ENCODE results near the gene CYP2J2. TPM values are rescaled to one million over a fixed set of nuclear protein-coding genes. Genes with fewer than 3 reads are reported as not detected.
"Not testable (repeated sequence)": the region's sequence is repeated elsewhere in the genome, so short reads cannot be mapped to it uniquely, and the experiment has no call there.

Gene CYP2J2, protein sequence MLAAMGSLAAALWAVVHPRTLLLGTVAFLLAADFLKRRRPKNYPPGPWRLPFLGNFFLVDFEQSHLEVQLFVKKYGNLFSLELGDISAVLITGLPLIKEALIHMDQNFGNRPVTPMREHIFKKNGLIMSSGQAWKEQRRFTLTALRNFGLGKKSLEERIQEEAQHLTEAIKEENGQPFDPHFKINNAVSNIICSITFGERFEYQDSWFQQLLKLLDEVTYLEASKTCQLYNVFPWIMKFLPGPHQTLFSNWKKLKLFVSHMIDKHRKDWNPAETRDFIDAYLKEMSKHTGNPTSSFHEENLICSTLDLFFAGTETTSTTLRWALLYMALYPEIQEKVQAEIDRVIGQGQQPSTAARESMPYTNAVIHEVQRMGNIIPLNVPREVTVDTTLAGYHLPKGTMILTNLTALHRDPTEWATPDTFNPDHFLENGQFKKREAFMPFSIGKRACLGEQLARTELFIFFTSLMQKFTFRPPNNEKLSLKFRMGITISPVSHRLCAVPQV
- 10 to 100 TPM in 2 of 4 donors, 1 to 10 TPM in 2; 3.5 to 55.7 (median 15.0) TPM for total RNA-seq
- 1 to 10 TPM; 1.4 to 3.9 (median 2.4) TPM for polyA plus RNA-seq
- long read RNA-seq, donor 1, partial matches to known transcripts = 0 of 2 reads
- long read RNA-seq, donor 1, other reads (novel, unspliced or antisense) = 0 of 2 reads
- long read RNA-seq, donor 2, partial matches to known transcripts = 0 of 4 reads
- long read RNA-seq, donor 2, other reads (novel, unspliced or antisense) = 1 of 4 reads

DNA sequence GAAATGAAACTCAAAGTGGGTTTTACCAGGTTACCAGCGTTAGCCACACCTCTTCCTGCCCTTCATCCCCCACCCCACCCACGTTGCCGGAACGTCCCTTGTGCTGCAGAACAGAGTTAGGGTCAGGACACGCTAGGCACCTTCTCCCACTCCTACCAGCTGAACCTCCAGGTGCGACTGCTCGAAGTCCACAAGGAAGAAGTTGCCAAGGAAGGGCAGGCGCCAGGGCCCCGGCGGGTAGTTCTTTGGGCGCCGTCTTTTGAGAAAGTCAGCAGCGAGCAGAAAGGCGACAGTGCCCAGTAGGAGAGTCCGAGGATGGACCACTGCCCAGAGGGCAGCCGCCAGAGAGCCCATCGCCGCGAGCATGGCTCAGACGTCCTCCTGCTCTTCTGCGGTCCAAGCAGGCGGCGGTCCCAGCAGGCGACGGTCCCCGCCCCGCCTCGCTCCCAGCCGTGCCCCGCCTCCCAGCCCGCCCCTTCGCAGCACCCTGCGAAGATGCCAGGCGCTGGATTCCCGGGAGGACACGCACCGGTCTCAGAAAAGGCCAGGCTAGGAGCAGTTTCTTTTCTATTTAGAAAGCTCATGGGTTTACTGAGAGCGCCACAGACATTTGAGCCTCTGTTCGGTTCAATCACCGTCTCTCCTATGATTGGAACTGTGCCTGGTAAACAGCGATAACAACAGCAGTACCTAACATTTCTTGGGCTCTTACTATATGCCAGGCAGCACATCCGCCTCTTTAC lies at the start of gene CYP2J2:
Gene CYP2J2 (minus strand): TSS at position 393 of the 743 bp plus-strand sequence. CDS start 27 bp downstream, at position 366.
- TF ChIP-seq, protein P1, sequence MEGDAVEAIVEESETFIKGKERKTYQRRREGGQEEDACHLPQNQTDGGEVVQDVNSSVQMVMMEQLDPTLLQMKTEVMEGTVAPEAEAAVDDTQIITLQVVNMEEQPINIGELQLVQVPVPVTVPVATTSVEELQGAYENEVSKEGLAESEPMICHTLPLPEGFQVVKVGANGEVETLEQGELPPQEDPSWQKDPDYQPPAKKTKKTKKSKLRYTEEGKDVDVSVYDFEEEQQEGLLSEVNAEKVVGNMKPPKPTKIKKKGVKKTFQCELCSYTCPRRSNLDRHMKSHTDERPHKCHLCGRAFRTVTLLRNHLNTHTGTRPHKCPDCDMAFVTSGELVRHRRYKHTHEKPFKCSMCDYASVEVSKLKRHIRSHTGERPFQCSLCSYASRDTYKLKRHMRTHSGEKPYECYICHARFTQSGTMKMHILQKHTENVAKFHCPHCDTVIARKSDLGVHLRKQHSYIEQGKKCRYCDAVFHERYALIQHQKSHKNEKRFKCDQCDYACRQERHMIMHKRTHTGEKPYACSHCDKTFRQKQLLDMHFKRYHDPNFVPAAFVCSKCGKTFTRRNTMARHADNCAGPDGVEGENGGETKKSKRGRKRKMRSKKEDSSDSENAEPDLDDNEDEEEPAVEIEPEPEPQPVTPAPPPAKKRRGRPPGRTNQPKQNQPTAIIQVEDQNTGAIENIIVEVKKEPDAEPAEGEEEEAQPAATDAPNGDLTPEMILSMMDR (IDR thresholded peaks at IDR 0.05) = no peak
- WGBS, 3 donors = 1 to 2% (median 1%) methylated on average over 34 to 42 of the region's 42 CpGs
- DNase-seq (peak; percentile 65 to 79), ATAC-seq (peak; percentile 97 to 99 (median 98))
- Histone ChIP-seq H3K36me3 (ENCODE audit: insufficient read depth in 1 of 2, low read depth in 1 of 2) (no peaks in the 10 kb centered on the region), H3K4me1 (peaks cover 5% of the 10 kb centered on the region), H3K4me3 (peak within 1 kb of the TSS; percentile 71), H3K27ac (peak within 1 kb of the TSS; percentile 71), H3K27me3 (ENCODE audit: insufficient read depth in 3 of 3, low read length in 2 of 3) (peaks cover 0 to 13% (median 0%) of the 10 kb centered on the region in 3 donors), H3K9me3 (peaks cover 18% of the 10 kb centered on the region)
- intact Hi-C loops (cut with DNase I) = no loop called here

DNA sequence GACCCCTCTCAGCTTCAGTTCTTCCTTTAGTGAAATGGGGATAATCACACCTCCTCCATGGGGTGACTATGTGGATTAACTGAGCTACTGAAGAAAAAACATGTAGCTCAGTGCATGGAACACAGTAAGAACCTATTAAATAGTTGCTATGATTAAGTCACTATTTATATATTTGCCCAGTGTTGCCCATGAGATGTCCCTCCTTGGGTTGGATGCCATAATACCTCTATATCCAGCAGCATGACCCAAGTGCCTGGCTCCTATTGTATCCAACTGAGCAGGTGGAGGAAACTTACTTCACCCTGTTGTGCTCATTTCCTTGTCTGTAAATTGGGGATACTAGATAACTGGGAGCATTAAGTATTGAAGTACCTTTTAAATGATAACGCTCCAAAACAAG lies 47.1 kb upstream of the CYP2J2 start:
- intact Hi-C loops (cut with DNase I) = loop anchor here (2.0 to 10.0 kb wide), 3 partner anchors 1069 to 1881 kb away; no protein-coding TSS in a partner anchor
- ATAC-seq = peak in 3 of 4 donors; percentile 68 to 85 (median 84)
- Histone ChIP-seq H3K4me3 (no peak overlapping the region), H3K27ac (peak overlapping the region; percentile 36), H3K9me3 (no peaks in the 10 kb centered on the region), H3K27me3 (ENCODE audit: insufficient read depth in 3 of 3, low read length in 2 of 3) (peaks cover 0 to 4% (median 0%) of the 10 kb centered on the region in 3 donors), H3K36me3 (ENCODE audit: insufficient read depth in 1 of 2, low read depth in 1 of 2) (no peaks in the 10 kb centered on the region), H3K4me1 (no peaks in the 10 kb centered on the region)
- TF ChIP-seq, protein P1 (IDR thresholded peaks at IDR 0.05) = no peak
- WGBS, 3 donors = 88 to 95% (median 93%) methylated on average over 1 of the region's 1 CpG
- no peak for DNase-seq

DNA sequence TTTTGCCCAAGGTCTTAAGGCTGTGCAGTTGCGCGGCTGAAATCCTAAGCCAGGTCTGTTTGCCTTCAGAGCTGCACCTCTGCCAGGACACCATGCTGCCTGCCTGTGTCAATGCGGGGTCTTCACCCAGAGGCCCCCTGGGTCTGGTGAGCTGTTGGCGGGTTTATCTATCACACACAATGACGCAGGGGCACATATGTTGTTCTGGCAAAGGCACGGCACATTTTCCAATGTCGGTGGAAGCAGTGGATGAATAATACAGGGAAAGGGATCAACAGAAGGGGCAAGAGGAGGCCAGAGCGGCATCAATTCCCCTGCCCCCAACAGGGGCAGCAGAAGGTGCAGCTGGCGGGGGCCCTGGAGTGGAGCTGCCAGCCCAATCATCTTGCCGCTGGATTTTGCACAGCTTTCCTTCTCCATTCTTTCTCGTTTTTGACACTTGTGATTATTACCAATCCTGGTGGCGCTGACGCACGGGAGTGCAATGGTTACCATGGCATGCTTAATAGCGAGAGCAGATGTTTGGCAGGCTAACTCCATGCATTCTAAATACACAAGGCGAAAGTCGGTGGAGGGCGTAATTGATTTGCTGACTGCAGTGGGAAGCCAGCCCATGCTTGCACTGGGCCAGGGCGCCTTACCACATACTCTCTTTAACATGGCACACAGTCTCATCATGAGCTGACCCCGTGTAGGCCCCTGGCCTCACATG lies 45.8 kb upstream of the CYP2J2 start:
- Histone ChIP-seq H3K4me1 (no peaks in the 10 kb centered on the region), H3K27ac (no peak overlapping the region), H3K36me3 (ENCODE audit: insufficient read depth in 1 of 2, low read depth in 1 of 2) (no peaks in the 10 kb centered on the region), H3K27me3 (ENCODE audit: insufficient read depth in 3 of 3, low read length in 2 of 3) (peaks cover 0 to 4% (median 0%) of the 10 kb centered on the region in 3 donors), H3K9me3 (no peaks in the 10 kb centered on the region), H3K4me3 (no peak overlapping the region)
- no peak for DNase-seq
- TF ChIP-seq, protein P1 (IDR thresholded peaks at IDR 0.05) = no peak
- 55 to 72% (median 57%) methylated on average over 20 of the region's 20 CpGs for WGBS, 3 donors
- intact Hi-C loops (cut with DNase I) = loop anchor here (2.0 to 10.0 kb wide), 3 partner anchors 1070 to 1882 kb away; no protein-coding TSS in a partner anchor
- no peak for ATAC-seq

DNA sequence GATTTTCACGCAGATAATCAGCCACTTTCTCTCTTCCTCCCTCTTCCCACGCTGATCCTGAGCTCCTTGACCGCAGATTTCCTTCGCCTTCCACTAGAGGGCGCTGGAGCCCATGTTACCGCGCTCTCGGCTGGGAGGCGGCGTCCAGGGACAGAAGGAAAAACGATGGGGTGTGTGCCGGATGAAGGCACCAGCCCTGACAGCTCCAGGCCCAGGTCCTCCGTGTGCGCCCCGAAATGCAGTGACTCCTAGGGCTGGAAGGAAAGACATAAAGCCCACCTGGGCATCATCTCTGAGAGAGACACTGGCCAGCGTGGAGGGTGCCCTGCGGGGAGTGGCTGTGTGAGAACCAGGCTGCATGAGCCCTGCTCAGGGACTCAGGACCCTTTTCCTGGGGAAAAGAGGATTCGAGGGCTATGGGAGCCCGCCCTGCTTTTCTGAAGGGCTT lies 44.9 kb upstream of the CYP2J2 start:
- intact Hi-C loops (cut with DNase I) = loop anchor here in 1 of 2 donors (10.0 kb wide), 2 partner anchors 1073 to 1883 kb away; no protein-coding TSS in a partner anchor
- Histone ChIP-seq H3K36me3 (ENCODE audit: insufficient read depth in 1 of 2, low read depth in 1 of 2) (no peaks in the 10 kb centered on the region), H3K4me3 (no peak overlapping the region), H3K9me3 (no peaks in the 10 kb centered on the region), H3K4me1 (no peaks in the 10 kb centered on the region), H3K27ac (no peak overlapping the region), H3K27me3 (ENCODE audit: insufficient read depth in 3 of 3, low read length in 2 of 3) (peaks cover 0 to 4% (median 0%) of the 10 kb centered on the region in 3 donors)
- TF ChIP-seq, protein P1 (IDR thresholded peaks at IDR 0.05) = peak; percentile 92
- ATAC-seq (peak; percentile 79 to 94 (median 84)), DNase-seq (peak; percentile 62 to 79)
- 6 to 7% (median 6%) methylated on average over 19 of the region's 19 CpGs for whole genome bisulfite sequencing, 3 donors

DNA sequence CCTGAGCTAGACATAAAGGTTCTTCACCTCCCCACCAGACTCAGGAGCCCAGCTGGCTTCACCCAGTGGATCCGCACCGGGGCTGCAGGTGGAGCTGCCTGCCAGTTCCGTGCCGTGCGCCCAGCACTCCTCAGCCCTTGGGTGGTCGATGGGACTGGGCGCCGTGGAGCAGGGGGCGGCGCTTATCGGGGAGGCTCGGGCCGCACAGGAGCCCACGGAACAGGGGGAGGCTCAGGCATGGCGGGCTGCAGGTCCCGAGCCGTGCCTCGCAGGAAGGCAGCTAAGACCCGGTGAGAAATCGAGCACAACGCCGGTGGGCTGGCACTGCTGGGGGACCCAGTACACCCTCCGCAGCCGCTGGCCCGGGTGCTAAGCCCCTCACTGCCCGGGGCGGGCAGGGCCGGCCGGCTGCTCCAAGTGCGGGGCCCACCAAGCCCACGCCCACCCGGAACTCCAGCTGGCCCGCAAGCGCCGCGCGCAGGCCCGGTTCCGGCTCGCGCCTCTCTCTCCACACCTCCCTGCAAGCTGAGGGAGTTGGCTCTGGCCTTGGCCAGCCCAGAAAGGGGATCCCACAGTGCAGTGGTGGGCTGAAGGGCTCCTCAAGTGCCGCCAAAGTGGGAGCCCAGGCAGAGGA lies 43.1 kb upstream of the CYP2J2 start:
- DNase-seq; H3K4me1 ChIP-seq; H3K27me3 ChIP-seq (ENCODE audit: insufficient read depth in 3 of 3, low read length in 2 of 3); H3K9me3 ChIP-seq; ATAC-seq; H3K36me3 ChIP-seq (ENCODE audit: insufficient read depth in 1 of 2, low read depth in 1 of 2); H3K4me3 ChIP-seq; H3K27ac ChIP-seq: not testable (repeated sequence)
- intact Hi-C loops (cut with DNase I) = loop anchor here in 1 of 2 donors (10.0 kb wide), 2 partner anchors 1075 to 1885 kb away; no protein-coding TSS in a partner anchor
- 94 to 97% (median 97%) methylated on average over 29 to 42 of the region's 42 CpGs for WGBS, 3 donors

DNA sequence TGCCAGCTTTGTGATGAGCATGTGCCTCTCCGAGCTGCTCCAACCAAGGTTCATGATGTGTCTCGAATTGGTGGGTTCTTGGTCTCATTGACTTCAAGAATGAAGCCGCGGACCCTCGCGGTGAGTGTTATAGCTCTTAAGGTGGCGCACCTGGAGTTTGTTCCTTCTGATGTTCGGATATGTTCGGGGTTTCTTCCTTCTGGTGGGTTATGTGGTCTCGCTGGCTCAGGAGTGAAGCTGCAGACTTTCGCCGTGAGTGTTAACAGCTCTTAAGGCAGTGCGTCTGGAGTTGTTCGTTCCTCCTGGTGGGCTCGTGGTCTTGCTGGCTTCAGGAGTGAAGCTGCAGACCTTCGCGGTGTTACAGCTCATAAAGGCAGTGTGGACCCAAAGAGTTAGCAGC lies 42.2 kb upstream of the CYP2J2 start:
- H3K27ac ChIP-seq; H3K9me3 ChIP-seq; H3K27me3 ChIP-seq (ENCODE audit: insufficient read depth in 3 of 3, low read length in 2 of 3); DNase-seq; H3K4me3 ChIP-seq; H3K4me1 ChIP-seq; ATAC-seq; H3K36me3 ChIP-seq (ENCODE audit: insufficient read depth in 1 of 2, low read depth in 1 of 2); intact Hi-C loops (cut with DNase I): not testable (repeated sequence)
- WGBS, 3 donors = 90 to 94% (median 93%) methylated on average over 17 of the region's 17 CpGs

All from psoas muscle (tissue), 8 donors.